Left cardiac atrium (tissue), 4 donors: ENCODE data around the gene OR6C65. TPM values are rescaled to one million over a fixed set of nuclear protein-coding genes. Genes with fewer than 3 reads are reported as not detected.
"Not testable (repeated sequence)": the region's sequence is repeated elsewhere in the genome, so short reads cannot be mapped to it uniquely, and the experiment has no call there.

Experiments used
- ATAC-seq, 2 donors: fragments of 200-7000 bp; cut with Tn5 transposase; one replicate each; pipeline ENCODE4 v1.9.1; 2020; ENCODE audit warnings: mild to moderate bottlenecking in 2 of 2, moderate library complexity in 2 of 2
- DNase-seq: peaks from one replicate; pipeline ENCODE4 v3.0.0-alpha.2; 2020
- intact Hi-C, 2 donors: fragments of 100-400 bp; cut with DNase I; formaldehyde crosslinking; loops; one replicate each; pipeline versions ENCODE4 v1.14.1 to v1.15.1; 2022 to 2023
- long read RNA-seq: library from polyadenylated mRNA; unstranded; transcript quantifications from one replicate; pipeline ENCODE4 v2.0.0, GENCODE V29; 2021
- total RNA-seq, 2 donors: library from RNA; stranded (reverse); fragmentation: NEBNext Ultra II Directional; extraction: Animal tissue kit (Norgen Biotek cat#: 25700); gene quantifications; one replicate each; pipeline ENCODE4 v1.2.1, GENCODE V29; 2021
- donor health status: DM: no; HTN: yes; CAD: no.
- donor health status: DM: no; HTN: yes; CAD: no; lungs with severe emphysema.
- donor health status: DM: yes; HTN: yes; CAD: no.
- donor health status: Dilated cardiomyopathy.

The OR6C65 gene
- not detected for total RNA-seq
- long read RNA-seq: 0 reads

- intact Hi-C loops: no loop called here
- ATAC-seq (no peak), DNase-seq (no peak)
Observed at GRCh38 chr12:55400229-55400628, at the start of gene OR6C65. Gene OR6C65, plus strand, starts transcription at chr12:55400529. Its CDS starts 0 bp downstream, at chr12:55400529.

- ATAC-seq, intact Hi-C loops, DNase-seq: not testable (repeated sequence)
Observed at GRCh38 chr12:55355338-55355737, 45.0 kb upstream of the OR6C65 start.

GRCh38 chr12:55362675-55363074 is 37.7 kb upstream of the OR6C65 start, which contains the start of gene OR6C75:
Gene OR6C75, plus strand, starts transcription at chr12:55362975. Its CDS starts 2,136 bp downstream, at chr12:55365111.
- ATAC-seq (no peak), DNase-seq (no peak)
- intact Hi-C loops: no loop called here

- intact Hi-C loops: no loop called here
- ATAC-seq (no peak), DNase-seq (no peak)
Observed at GRCh38 chr12:55365086-55365485, 35.2 kb upstream of the OR6C65 start.

- ATAC-seq: no peak
- intact Hi-C loops: no loop called here
Observed at GRCh38 chr12:55372521-55372920, 27.8 kb upstream of the OR6C65 start.

GRCh38 chr12:55385891-55386290 is 14.4 kb upstream of the OR6C65 start:
- DNase-seq (no peak), ATAC-seq (no peak)
- intact Hi-C loops: no loop called here

More at GRCh38 chr12:55372521-55372920, 27.8 kb upstream of the OR6C65 start:
- DNase-seq: no peak

GRCh38 chr12:55392032-55392795 is 8.1 kb upstream of the OR6C65 start:
- no peak for DNase-seq
- no peak for ATAC-seq
- intact Hi-C loops: no loop called here

GRCh38 chr12:55396326-55396725 is 4.0 kb upstream of the OR6C65 start:
- ATAC-seq: no peak
- intact Hi-C loops: no loop called here
- DNase-seq: no peak

GRCh38 chr12:55407866-55408265 is 7.5 kb downstream of the OR6C65 start:
- intact Hi-C loops: no loop called here
- ATAC-seq (no peak), DNase-seq (no peak)

GRCh38 chr12:55409133-55409532 is 8.8 kb downstream of the OR6C65 start:
- not testable (repeated sequence) for ATAC-seq

GRCh38 chr12:55412138-55412537 is 11.8 kb downstream of the OR6C65 start:
- ATAC-seq, DNase-seq, intact Hi-C loops: not testable (repeated sequence)

More at GRCh38 chr12:55409133-55409532, 8.8 kb downstream of the OR6C65 start:
- intact Hi-C loops, DNase-seq: not testable (repeated sequence)

GRCh38 chr12:55413498-55414388 is 13.4 kb downstream of the OR6C65 start:
- ATAC-seq, intact Hi-C loops, DNase-seq: not testable (repeated sequence)

- DNase-seq, intact Hi-C loops: not testable (repeated sequence)
- peak; percentile 21 to 53 for ATAC-seq
Observed at GRCh38 chr12:55414396-55414823, 14.1 kb downstream of the OR6C65 start.

GRCh38 chr12:55414889-55415288 is 14.6 kb downstream of the OR6C65 start:
- intact Hi-C loops, DNase-seq: not testable (repeated sequence)

GRCh38 chr12:55416961-55417360 is 16.6 kb downstream of the OR6C65 start:
- DNase-seq (no peak), ATAC-seq (no peak)
- intact Hi-C loops: no loop called here

More at GRCh38 chr12:55414889-55415288, 14.6 kb downstream of the OR6C65 start:
- ATAC-seq: peak; percentile 76 to 84

GRCh38 chr12:55420307-55420962 is 20.1 kb downstream of the OR6C65 start:
- intact Hi-C loops: no loop called here
- no peak for ATAC-seq
- no peak for DNase-seq

- intact Hi-C loops: no loop called here
- ATAC-seq (no peak), DNase-seq (no peak)
Observed at GRCh38 chr12:55425954-55426353, 25.6 kb downstream of the OR6C65 start, which contains the start of gene OR6C76. Gene OR6C76, plus strand, starts transcription at chr12:55426254. Its CDS starts 0 bp downstream, at chr12:55426254.

GRCh38 chr12:55428331-55429243 is 28.3 kb downstream of the OR6C65 start:
- intact Hi-C loops: no loop called here
- DNase-seq: no peak
- no peak for ATAC-seq
